ENCODE data around the gene PNP.

Gene PNP

GRCh38 chr14:20490563-20490962, 21.4 kb downstream of the PNP start:
- TF ChIP-seq CREB5 (CRISPR knock-in tag; IDR thresholded peaks at IDR 0.05; ENCODE audit: low read depth), result no peak
- TF ChIP-seq ZNF8 (CRISPR knock-in tag; IDR thresholded peaks at IDR 0.05), result no peak
- no peak for TF ChIP-seq TSHZ2 (CRISPR knock-in tag; IDR thresholded peaks at IDR 0.05)
- no peak for TF ChIP-seq RARB (CRISPR knock-in tag; IDR thresholded peaks at IDR 0.05)
- no peak for TF ChIP-seq GLIS3 (CRISPR knock-in tag; IDR thresholded peaks at IDR 0.05)
- TF ChIP-seq TOX (CRISPR knock-in tag; IDR thresholded peaks at IDR 0.05; ENCODE audit: borderline replicate concordance), result no peak
- no peak for TF ChIP-seq SNAI2 (CRISPR knock-in tag; IDR thresholded peaks at IDR 0.05)
- TF ChIP-seq ESRRG (CRISPR knock-in tag; IDR thresholded peaks at IDR 0.05), result no peak
- no peak for TF ChIP-seq ISL1 (CRISPR knock-in tag; IDR thresholded peaks at IDR 0.05)
- TF ChIP-seq TCF4 (CRISPR knock-in tag; IDR thresholded peaks at IDR 0.05; ENCODE audit: borderline replicate concordance), result no peak
- TF ChIP-seq PPARA (CRISPR knock-in tag; IDR thresholded peaks at IDR 0.05; ENCODE audit: borderline replicate concordance), result no peak
- no peak for ATAC-seq

- no peak for TF ChIP-seq CSRNP3 (CRISPR knock-in tag; IDR thresholded peaks at IDR 0.05)
- no peak for TF ChIP-seq ZFP30 (CRISPR knock-in tag; IDR thresholded peaks at IDR 0.05)
- no peak for TF ChIP-seq OSR1 (CRISPR knock-in tag; IDR thresholded peaks at IDR 0.05)
- no peak for TF ChIP-seq ZNF8 (CRISPR knock-in tag; IDR thresholded peaks at IDR 0.05)
- no peak for TF ChIP-seq POU6F1 (CRISPR knock-in tag; IDR thresholded peaks at IDR 0.05; ENCODE audit: borderline replicate concordance, low read depth)
- TF ChIP-seq TCF4 (CRISPR knock-in tag; IDR thresholded peaks at IDR 0.05; ENCODE audit: borderline replicate concordance), result no peak
- no peak for TF ChIP-seq ARNTL (CRISPR knock-in tag; IDR thresholded peaks at IDR 0.05; ENCODE audit: borderline replicate concordance, low read depth)
- no peak for TF ChIP-seq BACH2 (CRISPR knock-in tag; IDR thresholded peaks at IDR 0.05; ENCODE audit: borderline replicate concordance)
- TF ChIP-seq ZC3H10 (CRISPR knock-in tag; IDR thresholded peaks at IDR 0.05), result no peak
- no peak for TF ChIP-seq CREB5 (CRISPR knock-in tag; IDR thresholded peaks at IDR 0.05; ENCODE audit: low read depth)
- no peak for TF ChIP-seq ESRRG (CRISPR knock-in tag; IDR thresholded peaks at IDR 0.05)
- no peak for TF ChIP-seq CSDC2 (CRISPR knock-in tag; IDR thresholded peaks at IDR 0.05)
- ATAC-seq, result no peak
Measured at GRCh38 chr14:20492486-20492885, 23.3 kb downstream of the PNP start.

- ATAC-seq, result no peak
- TF ChIP-seq ZC3H10 (CRISPR knock-in tag; IDR thresholded peaks at IDR 0.05), result no peak
- no peak for TF ChIP-seq OSR1 (CRISPR knock-in tag; IDR thresholded peaks at IDR 0.05)
- no peak for TF ChIP-seq TOX (CRISPR knock-in tag; IDR thresholded peaks at IDR 0.05; ENCODE audit: borderline replicate concordance)
- no peak for TF ChIP-seq CREB5 (CRISPR knock-in tag; IDR thresholded peaks at IDR 0.05; ENCODE audit: low read depth)
- TF ChIP-seq POU6F1 (CRISPR knock-in tag; IDR thresholded peaks at IDR 0.05; ENCODE audit: borderline replicate concordance, low read depth), result no peak
- TF ChIP-seq ZNF8 (CRISPR knock-in tag; IDR thresholded peaks at IDR 0.05), result no peak
- TF ChIP-seq RARB (CRISPR knock-in tag; IDR thresholded peaks at IDR 0.05), result no peak
- TF ChIP-seq TSHZ2 (CRISPR knock-in tag; IDR thresholded peaks at IDR 0.05), result no peak
- TF ChIP-seq PPARA (CRISPR knock-in tag; IDR thresholded peaks at IDR 0.05; ENCODE audit: borderline replicate concordance), result no peak
- TF ChIP-seq ZFP30 (CRISPR knock-in tag; IDR thresholded peaks at IDR 0.05), result no peak
- no peak for TF ChIP-seq CSRNP3 (CRISPR knock-in tag; IDR thresholded peaks at IDR 0.05)
- TF ChIP-seq ISL1 (CRISPR knock-in tag; IDR thresholded peaks at IDR 0.05), result no peak
- no peak for TF ChIP-seq ESRRG (CRISPR knock-in tag; IDR thresholded peaks at IDR 0.05)
Measured at GRCh38 chr14:20493634-20494033, 24.4 kb downstream of the PNP start.

All from SK-N-SH treated with all-trans-retinoic acid at 6 μM for 48 hours (cell line).